Osteoblast (primary cell): ENCODE results near the gene BCL6B. TPM values are rescaled to one million over a fixed set of nuclear protein-coding genes. Genes with fewer than 3 reads are reported as not detected.

Experiments
- DNase-seq: peaks from one replicate; pipeline ENCODE4 v3.0.0; 2011; ENCODE audit warnings: low spot score, mixed read lengths; ENCODE audit not compliant: insufficient read length; ENCODE audit errors: missing footprints
- H2AFZ ChIP-seq: 2 replicates; pipeline ENCODE4 v1.6.0; 2011; ENCODE audit warnings: mild to moderate bottlenecking, low read length
- H3K27ac ChIP-seq: 2 replicates; pipeline ENCODE4 v1.5.1; 2011; ENCODE audit warnings: mild to moderate bottlenecking, low read depth, low read length, moderate library complexity
- H3K27me3 ChIP-seq: 2 replicates; pipeline ENCODE4 v1.6.0; 2012; ENCODE audit warnings: mild to moderate bottlenecking, control low read depth, inconsistent platforms, low read length, moderate library complexity; ENCODE audit not compliant: insufficient read depth
- H3K36me3 ChIP-seq: 2 replicates; pipeline ENCODE4 v1.5.1; 2011; ENCODE audit warnings: mild to moderate bottlenecking, low read length, control low read depth, moderate library complexity; ENCODE audit not compliant: insufficient read depth
- H3K4me1 ChIP-seq: 2 replicates; pipeline ENCODE4 v1.5.1; 2011; ENCODE audit warnings: mild to moderate bottlenecking, low read length, control low read depth, moderate library complexity; ENCODE audit not compliant: insufficient read depth
- H3K4me2 ChIP-seq: 2 replicates; pipeline ENCODE4 v1.6.0; 2011; ENCODE audit warnings: mild to moderate bottlenecking, low read length; ENCODE audit not compliant: insufficient read depth
- H3K4me3 ChIP-seq: fragments of 200-600 bp; sonication (generic); 3 replicates; pipeline ENCODE4 v1.5.1; 2012; ENCODE audit warnings: mild to moderate bottlenecking, low read length, inconsistent platforms; ENCODE audit not compliant: insufficient read depth
- H3K79me2 ChIP-seq: 2 replicates; pipeline ENCODE4 v1.6.0; 2012; ENCODE audit warnings: mild to moderate bottlenecking, low read length, control low read depth, inconsistent platforms; ENCODE audit not compliant: insufficient read depth
- H3K9me3 ChIP-seq: 2 replicates; pipeline ENCODE4 v1.5.1; 2011; ENCODE audit warnings: low read depth, low read length, control low read depth
- H4K20me1 ChIP-seq: 2 replicates; pipeline ENCODE4 v1.6.0; 2012; ENCODE audit warnings: mild to moderate bottlenecking, low read length, control low read depth; ENCODE audit not compliant: insufficient read depth
- total RNA-seq: library from RNA; depleted of rRNA; stranded (reverse); fragments of >200 nt; gene quantifications from 2 replicates; pipeline ENCODE4 v1.2.3, GENCODE V29; 2012
- TF ChIP-seq, protein P1 (sequence below): IDR thresholded peaks from 2 replicates; pipeline ENCODE4 v1.5.1; 2011; ENCODE audit warnings: mild to moderate bottlenecking, low read depth, low read length, moderate library complexity; ENCODE audit errors: extremely low read depth

The BCL6B gene
- total RNA-seq, 1 donor: not detected

DNA sequence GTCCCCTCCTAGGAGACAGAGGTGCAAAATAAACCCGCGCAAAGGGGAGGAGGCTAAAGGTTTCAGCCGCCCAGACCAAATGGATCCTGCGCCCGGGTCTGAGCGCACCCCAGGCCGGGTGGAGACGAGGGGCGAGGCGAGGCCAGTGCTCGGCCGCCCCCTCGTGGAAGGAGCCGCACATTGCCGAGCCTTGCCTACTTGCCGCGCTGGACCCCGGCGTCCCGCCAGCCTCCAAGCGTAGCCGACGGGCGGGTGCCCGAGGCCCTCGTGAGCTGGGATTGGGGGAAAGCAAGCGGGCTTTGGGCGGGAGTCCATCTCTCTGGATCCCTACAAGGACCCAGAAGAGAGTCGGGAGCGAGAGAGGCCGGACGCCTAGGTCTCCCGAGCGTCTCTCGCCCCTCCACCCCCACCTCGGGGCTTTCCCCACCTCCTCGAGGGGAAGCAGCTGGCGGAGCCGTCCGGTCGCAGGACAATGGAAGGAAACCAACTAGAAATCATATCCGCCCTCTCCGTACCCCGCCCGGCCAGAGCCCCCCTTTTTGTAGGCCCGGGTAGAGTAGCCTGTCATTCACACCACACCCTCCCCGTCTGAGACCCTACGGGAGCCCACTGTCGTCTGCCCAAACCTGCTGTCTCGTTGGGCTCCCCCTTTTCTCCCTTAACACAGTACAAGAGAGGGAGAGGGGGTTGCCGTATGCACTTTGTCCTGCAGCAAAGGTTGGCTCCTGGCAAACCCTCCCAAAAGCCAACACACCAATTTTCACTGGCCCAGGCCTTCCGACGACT is 664 bp upstream of the BCL6B start:
- Histone ChIP-seq H3K9me3 (no peaks in the 10 kb centered on the region), H2AFZ (peak overlapping the region; percentile 85), H3K4me2 (peak overlapping the region; percentile 76), H4K20me1 (no peaks in the 10 kb centered on the region), H3K79me2 (peaks cover 5% of the 10 kb centered on the region), H3K36me3 (peaks cover 4% of the 10 kb centered on the region), H3K4me1 (peaks cover 41% of the 10 kb centered on the region), H3K27ac (no peak overlapping the region), H3K4me3 (peak overlapping the region; percentile 53), H3K27me3 (peaks cover 4% of the 10 kb centered on the region)
- peak; percentile 99 for DNase-seq
- TF ChIP-seq, protein P1, sequence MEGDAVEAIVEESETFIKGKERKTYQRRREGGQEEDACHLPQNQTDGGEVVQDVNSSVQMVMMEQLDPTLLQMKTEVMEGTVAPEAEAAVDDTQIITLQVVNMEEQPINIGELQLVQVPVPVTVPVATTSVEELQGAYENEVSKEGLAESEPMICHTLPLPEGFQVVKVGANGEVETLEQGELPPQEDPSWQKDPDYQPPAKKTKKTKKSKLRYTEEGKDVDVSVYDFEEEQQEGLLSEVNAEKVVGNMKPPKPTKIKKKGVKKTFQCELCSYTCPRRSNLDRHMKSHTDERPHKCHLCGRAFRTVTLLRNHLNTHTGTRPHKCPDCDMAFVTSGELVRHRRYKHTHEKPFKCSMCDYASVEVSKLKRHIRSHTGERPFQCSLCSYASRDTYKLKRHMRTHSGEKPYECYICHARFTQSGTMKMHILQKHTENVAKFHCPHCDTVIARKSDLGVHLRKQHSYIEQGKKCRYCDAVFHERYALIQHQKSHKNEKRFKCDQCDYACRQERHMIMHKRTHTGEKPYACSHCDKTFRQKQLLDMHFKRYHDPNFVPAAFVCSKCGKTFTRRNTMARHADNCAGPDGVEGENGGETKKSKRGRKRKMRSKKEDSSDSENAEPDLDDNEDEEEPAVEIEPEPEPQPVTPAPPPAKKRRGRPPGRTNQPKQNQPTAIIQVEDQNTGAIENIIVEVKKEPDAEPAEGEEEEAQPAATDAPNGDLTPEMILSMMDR: peak; percentile 78

DNA sequence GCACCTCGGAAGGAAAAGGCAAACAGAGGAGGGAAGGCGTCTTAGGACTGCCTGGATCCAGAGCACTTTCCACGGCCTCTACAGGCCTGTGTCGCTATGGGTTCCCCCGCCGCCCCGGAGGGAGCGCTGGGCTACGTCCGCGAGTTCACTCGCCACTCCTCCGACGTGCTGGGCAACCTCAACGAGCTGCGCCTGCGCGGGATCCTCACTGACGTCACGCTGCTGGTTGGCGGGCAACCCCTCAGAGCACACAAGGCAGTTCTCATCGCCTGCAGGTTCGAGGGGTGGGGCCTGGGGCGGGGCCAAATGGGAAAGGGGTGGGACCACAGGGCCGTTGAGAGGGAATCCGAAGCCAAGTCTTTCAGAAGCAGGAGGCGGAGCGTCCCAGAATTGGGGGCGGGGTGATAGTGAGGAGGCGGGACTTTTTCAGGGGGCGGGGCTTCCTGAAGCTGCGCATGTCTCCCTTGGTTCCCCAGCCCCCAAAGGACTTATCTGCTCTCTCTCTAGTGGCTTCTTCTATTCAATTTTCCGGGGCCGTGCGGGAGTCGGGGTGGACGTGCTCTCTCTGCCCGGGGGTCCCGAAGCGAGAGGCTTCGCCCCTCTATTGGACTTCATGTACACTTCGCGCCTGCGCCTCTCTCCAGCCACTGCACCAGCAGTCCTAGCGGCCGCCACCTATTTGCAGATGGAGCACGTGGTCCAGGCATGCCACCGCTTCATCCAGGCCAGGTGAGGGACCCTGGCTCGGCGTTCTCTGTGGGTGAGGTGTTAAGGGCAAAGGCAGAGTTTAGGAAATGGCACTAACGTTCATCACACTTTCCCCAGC is 939 bp downstream of the BCL6B start:
- Histone ChIP-seq H3K4me1 (peaks cover 27% of the 10 kb centered on the region), H3K27ac (no peak overlapping the region), H3K79me2 (peaks cover 4% of the 10 kb centered on the region), H3K4me2 (peak overlapping the region; percentile 72), H3K4me3 (peak overlapping the region; percentile 58), H3K9me3 (no peaks in the 10 kb centered on the region), H2AFZ (peak overlapping the region; percentile 86), H3K36me3 (no peaks in the 10 kb centered on the region), H3K27me3 (peaks cover 4% of the 10 kb centered on the region), H4K20me1 (no peaks in the 10 kb centered on the region)
- TF ChIP-seq, protein P1: no peak
- peak; percentile 98 for DNase-seq

DNA sequence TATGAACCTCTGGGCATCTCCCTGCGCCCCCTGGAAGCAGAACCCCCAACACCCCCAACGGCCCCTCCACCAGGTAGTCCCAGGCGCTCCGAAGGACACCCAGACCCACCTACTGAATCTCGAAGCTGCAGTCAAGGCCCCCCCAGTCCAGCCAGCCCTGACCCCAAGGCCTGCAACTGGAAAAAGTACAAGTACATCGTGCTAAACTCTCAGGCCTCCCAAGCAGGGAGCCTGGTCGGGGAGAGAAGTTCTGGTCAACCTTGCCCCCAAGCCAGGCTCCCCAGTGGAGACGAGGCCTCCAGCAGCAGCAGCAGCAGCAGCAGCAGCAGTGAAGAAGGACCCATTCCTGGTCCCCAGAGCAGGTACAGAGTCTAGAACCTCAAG is 1.5 kb downstream of the BCL6B start:
- no peaks in the 10 kb centered on the region for H4K20me1 ChIP-seq
- peaks cover 22% of the 10 kb centered on the region for H3K4me1 ChIP-seq
- DNase-seq: no peak
- peaks cover 4% of the 10 kb centered on the region for H3K27me3 ChIP-seq
- no peak overlapping the region for H3K4me3 ChIP-seq
- no peak overlapping the region for H3K4me2 ChIP-seq
- no peak overlapping the region for H3K27ac ChIP-seq
- no peak overlapping the region for H2AFZ ChIP-seq
- no peaks in the 10 kb centered on the region for H3K36me3 ChIP-seq
- no peaks in the 10 kb centered on the region for H3K9me3 ChIP-seq
- H3K79me2 ChIP-seq: no peaks in the 10 kb centered on the region
- TF ChIP-seq, protein P1: no peak

DNA sequence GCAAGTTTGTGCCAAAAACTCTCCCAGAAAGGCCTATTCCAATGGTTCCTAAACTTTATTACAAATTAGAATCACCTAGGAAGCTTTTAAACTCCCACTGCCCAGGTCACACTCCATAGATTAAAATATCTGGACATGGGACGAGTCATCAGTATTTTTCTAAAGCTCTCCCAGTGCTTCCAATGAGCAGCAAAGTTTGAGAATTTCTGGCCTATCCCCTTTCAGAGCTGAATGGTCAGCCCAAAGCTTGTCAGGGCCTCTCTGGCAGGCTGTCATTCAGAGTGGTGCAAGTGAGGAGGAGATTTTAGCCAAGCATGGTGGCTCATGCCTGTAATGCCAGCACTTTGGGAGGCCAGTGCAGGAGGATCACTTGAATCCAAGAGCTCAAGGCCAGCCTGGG is 2.4 kb downstream of the BCL6B start:
- Histone ChIP-seq H3K4me3 (no peak overlapping the region), H3K9me3 (no peaks in the 10 kb centered on the region), H2AFZ (no peak overlapping the region), H3K27me3 (peaks cover 4% of the 10 kb centered on the region), H4K20me1 (no peaks in the 10 kb centered on the region), H3K79me2 (no peaks in the 10 kb centered on the region), H3K36me3 (no peaks in the 10 kb centered on the region), H3K4me1 (peaks cover 18% of the 10 kb centered on the region), H3K27ac (no peak overlapping the region), H3K4me2 (no peak overlapping the region)
- peak; percentile 82 for DNase-seq
- TF ChIP-seq, protein P1: no peak
